ENCODE results near the gene ASPHD2. TPM values are rescaled to one million over a fixed set of nuclear protein-coding genes. Genes with fewer than 3 reads are reported as not detected.

ASPHD2 gene
- polyA plus RNA-seq, 2 donors, result 0.43 to 1.5 TPM

GRCh38 chr22:26450453-26451185, 21.6 kb downstream of the ASPHD2 start:
- Histone ChIP-seq H3K4me1 (ENCODE audit: control insufficient read depth in 2 of 2, insufficient read depth in 2 of 2, low read length in 1 of 2) (peaks cover 2 to 3% of the 10 kb centered on the region in 2 donors), H3K27me3 (ENCODE audit: control insufficient read depth in 1 of 2, insufficient read depth in 2 of 2, low read length in 2 of 2) (no peaks in the 10 kb centered on the region), H3K4me3 (ENCODE audit: low read depth in 1 of 2, low read length in 2 of 2) (no peak overlapping the region), H3K9me3 (ENCODE audit: control insufficient read depth in 2 of 2, insufficient read depth in 1 of 2, low read depth in 1 of 2, low read length in 1 of 2) (no peaks in the 10 kb centered on the region), H3K36me3 (ENCODE audit: control insufficient read depth in 2 of 2, insufficient read depth in 2 of 2, low read length in 1 of 2) (peaks cover 13 to 32% of the 10 kb centered on the region in 2 donors), H3K27ac (ENCODE audit: low read depth in 2 of 2, low read length in 1 of 2) (no peak overlapping the region)
- 71 to 73% methylated on average over 9 of the region's 9 CpGs for WGBS, 2 donors

- Histone ChIP-seq H3K4me3 (ENCODE audit: low read depth in 1 of 2, low read length in 2 of 2) (no peak overlapping the region), H3K36me3 (ENCODE audit: control insufficient read depth in 2 of 2, insufficient read depth in 2 of 2, low read length in 1 of 2) (peaks cover 13 to 36% of the 10 kb centered on the region in 2 donors), H3K27me3 (ENCODE audit: control insufficient read depth in 1 of 2, insufficient read depth in 2 of 2, low read length in 2 of 2) (no peaks in the 10 kb centered on the region), H3K9me3 (ENCODE audit: control insufficient read depth in 2 of 2, insufficient read depth in 1 of 2, low read depth in 1 of 2, low read length in 1 of 2) (no peaks in the 10 kb centered on the region), H3K4me1 (ENCODE audit: control insufficient read depth in 2 of 2, insufficient read depth in 2 of 2, low read length in 1 of 2) (peaks cover 2 to 3% of the 10 kb centered on the region in 2 donors), H3K27ac (ENCODE audit: low read depth in 2 of 2, low read length in 1 of 2) (no peak overlapping the region)
- WGBS, 2 donors, result 93 to 97% methylated on average over 23 of the region's 23 CpGs
Measured at GRCh38 chr22:26452236-26453016, 23.4 kb downstream of the ASPHD2 start.

GRCh38 chr22:26453216-26453615, 24.2 kb downstream of the ASPHD2 start:
- no peaks in the 10 kb centered on the region for H3K4me1 ChIP-seq (ENCODE audit: control insufficient read depth in 2 of 2, insufficient read depth in 2 of 2, low read length in 1 of 2)
- H3K4me3 ChIP-seq (ENCODE audit: low read depth in 1 of 2, low read length in 2 of 2), result no peak overlapping the region
- H3K27ac ChIP-seq (ENCODE audit: low read depth in 2 of 2, low read length in 1 of 2), result no peak overlapping the region
- WGBS, 2 donors, result 89 to 91% methylated on average over 9 of the region's 9 CpGs
- H3K9me3 ChIP-seq (ENCODE audit: control insufficient read depth in 2 of 2, insufficient read depth in 1 of 2, low read depth in 1 of 2, low read length in 1 of 2), result no peaks in the 10 kb centered on the region
- peaks cover 13 to 44% of the 10 kb centered on the region in 2 donors for H3K36me3 ChIP-seq (ENCODE audit: control insufficient read depth in 2 of 2, insufficient read depth in 2 of 2, low read length in 1 of 2)
- no peaks in the 10 kb centered on the region for H3K27me3 ChIP-seq (ENCODE audit: control insufficient read depth in 1 of 2, insufficient read depth in 2 of 2, low read length in 2 of 2)

- no peaks in the 10 kb centered on the region for H3K9me3 ChIP-seq (ENCODE audit: control insufficient read depth in 2 of 2, insufficient read depth in 1 of 2, low read depth in 1 of 2, low read length in 1 of 2)
- no peaks in the 10 kb centered on the region for H3K4me1 ChIP-seq (ENCODE audit: control insufficient read depth in 2 of 2, insufficient read depth in 2 of 2, low read length in 1 of 2)
- WGBS, 2 donors, result 86 to 91% methylated on average over 5 of the region's 5 CpGs
- no peak overlapping the region for H3K27ac ChIP-seq (ENCODE audit: low read depth in 2 of 2, low read length in 1 of 2)
- no peaks in the 10 kb centered on the region for H3K27me3 ChIP-seq (ENCODE audit: control insufficient read depth in 1 of 2, insufficient read depth in 2 of 2, low read length in 2 of 2)
- H3K36me3 ChIP-seq (ENCODE audit: control insufficient read depth in 2 of 2, insufficient read depth in 2 of 2, low read length in 1 of 2), result peaks cover 13 to 47% of the 10 kb centered on the region in 2 donors
- no peak overlapping the region for H3K4me3 ChIP-seq (ENCODE audit: low read depth in 1 of 2, low read length in 2 of 2)
Measured at GRCh38 chr22:26453812-26454500, 24.9 kb downstream of the ASPHD2 start.

GRCh38 chr22:26457661-26458272, 28.7 kb downstream of the ASPHD2 start:
- Histone ChIP-seq H3K27me3 (ENCODE audit: control insufficient read depth in 1 of 2, insufficient read depth in 2 of 2, low read length in 2 of 2) (no peaks in the 10 kb centered on the region), H3K27ac (ENCODE audit: low read depth in 2 of 2, low read length in 1 of 2) (no peak overlapping the region), H3K4me3 (ENCODE audit: low read depth in 1 of 2, low read length in 2 of 2) (no peak overlapping the region), H3K36me3 (ENCODE audit: control insufficient read depth in 2 of 2, insufficient read depth in 2 of 2, low read length in 1 of 2) (peaks cover under 1 to 29% of the 10 kb centered on the region in 2 donors), H3K4me1 (ENCODE audit: control insufficient read depth in 2 of 2, insufficient read depth in 2 of 2, low read length in 1 of 2) (no peaks in the 10 kb centered on the region), H3K9me3 (ENCODE audit: control insufficient read depth in 2 of 2, insufficient read depth in 1 of 2, low read depth in 1 of 2, low read length in 1 of 2) (no peaks in the 10 kb centered on the region)
- 93 to 95% methylated on average over 26 of the region's 26 CpGs for WGBS, 2 donors

GRCh38 chr22:26460202-26460601, 31.1 kb downstream of the ASPHD2 start:
- Histone ChIP-seq H3K9me3 (ENCODE audit: control insufficient read depth in 2 of 2, insufficient read depth in 1 of 2, low read depth in 1 of 2, low read length in 1 of 2) (no peaks in the 10 kb centered on the region), H3K4me3 (ENCODE audit: low read depth in 1 of 2, low read length in 2 of 2) (no peak overlapping the region), H3K27me3 (ENCODE audit: control insufficient read depth in 1 of 2, insufficient read depth in 2 of 2, low read length in 2 of 2) (no peaks in the 10 kb centered on the region), H3K36me3 (ENCODE audit: control insufficient read depth in 2 of 2, insufficient read depth in 2 of 2, low read length in 1 of 2) (peaks cover 12 to 42% of the 10 kb centered on the region in 2 donors), H3K4me1 (ENCODE audit: control insufficient read depth in 2 of 2, insufficient read depth in 2 of 2, low read length in 1 of 2) (no peaks in the 10 kb centered on the region), H3K27ac (ENCODE audit: low read depth in 2 of 2, low read length in 1 of 2) (no peak overlapping the region)
- WGBS, 2 donors, result 44 to 65% methylated on average over 6 of the region's 6 CpGs

- Histone ChIP-seq H3K27me3 (ENCODE audit: control insufficient read depth in 1 of 2, insufficient read depth in 2 of 2, low read length in 2 of 2) (no peaks in the 10 kb centered on the region), H3K9me3 (ENCODE audit: control insufficient read depth in 2 of 2, insufficient read depth in 1 of 2, low read depth in 1 of 2, low read length in 1 of 2) (no peaks in the 10 kb centered on the region), H3K27ac (ENCODE audit: low read depth in 2 of 2, low read length in 1 of 2) (no peak overlapping the region), H3K4me3 (ENCODE audit: low read depth in 1 of 2, low read length in 2 of 2) (no peak overlapping the region), H3K36me3 (ENCODE audit: control insufficient read depth in 2 of 2, insufficient read depth in 2 of 2, low read length in 1 of 2) (peaks cover 13 to 49% of the 10 kb centered on the region in 2 donors), H3K4me1 (ENCODE audit: control insufficient read depth in 2 of 2, insufficient read depth in 2 of 2, low read length in 1 of 2) (no peaks in the 10 kb centered on the region)
- 34 to 41% methylated on average over 3 of the region's 3 CpGs for WGBS, 2 donors
Measured at GRCh38 chr22:26461188-26461810, 32.2 kb downstream of the ASPHD2 start.

GRCh38 chr22:26462051-26462450, 33.0 kb downstream of the ASPHD2 start:
- Histone ChIP-seq H3K9me3 (ENCODE audit: control insufficient read depth in 2 of 2, insufficient read depth in 1 of 2, low read depth in 1 of 2, low read length in 1 of 2) (no peaks in the 10 kb centered on the region), H3K36me3 (ENCODE audit: control insufficient read depth in 2 of 2, insufficient read depth in 2 of 2, low read length in 1 of 2) (peaks cover 15 to 49% of the 10 kb centered on the region in 2 donors), H3K27ac (ENCODE audit: low read depth in 2 of 2, low read length in 1 of 2) (no peak overlapping the region), H3K4me1 (ENCODE audit: control insufficient read depth in 2 of 2, insufficient read depth in 2 of 2, low read length in 1 of 2) (no peaks in the 10 kb centered on the region), H3K4me3 (ENCODE audit: low read depth in 1 of 2, low read length in 2 of 2) (no peak overlapping the region), H3K27me3 (ENCODE audit: control insufficient read depth in 1 of 2, insufficient read depth in 2 of 2, low read length in 2 of 2) (no peaks in the 10 kb centered on the region)
- WGBS, 2 donors, result 92 to 93% methylated on average over 5 of the region's 5 CpGs

- H3K36me3 ChIP-seq (ENCODE audit: control insufficient read depth in 2 of 2, insufficient read depth in 2 of 2, low read length in 1 of 2), result peaks cover 18 to 45% of the 10 kb centered on the region in 2 donors
- no peaks in the 10 kb centered on the region for H3K4me1 ChIP-seq (ENCODE audit: control insufficient read depth in 2 of 2, insufficient read depth in 2 of 2, low read length in 1 of 2)
- 93 to 94% methylated on average over 3 of the region's 3 CpGs for WGBS, 2 donors
- H3K4me3 ChIP-seq (ENCODE audit: low read depth in 1 of 2, low read length in 2 of 2), result no peak overlapping the region
- H3K27ac ChIP-seq (ENCODE audit: low read depth in 2 of 2, low read length in 1 of 2), result no peak overlapping the region
- no peaks in the 10 kb centered on the region for H3K27me3 ChIP-seq (ENCODE audit: control insufficient read depth in 1 of 2, insufficient read depth in 2 of 2, low read length in 2 of 2)
- H3K9me3 ChIP-seq (ENCODE audit: control insufficient read depth in 2 of 2, insufficient read depth in 1 of 2, low read depth in 1 of 2, low read length in 1 of 2), result no peaks in the 10 kb centered on the region
Measured at GRCh38 chr22:26462641-26463040, 33.6 kb downstream of the ASPHD2 start.

All from esophagus (tissue), 2 donors.